OCI-LY1 (cell line): Measurements from ENCODE around the gene XIRP1.

Experiments used
- H2AFZ ChIP-seq: fragments of 200-600 bp; sonication (generic), shearing (Covaris generic); 2 replicates; pipeline ENCODE4 v1.6.0; 2014; ENCODE audit warnings: antibody characterized with exemption, mild to moderate bottlenecking, low read length
- H3F3A ChIP-seq: fragments of 200-600 bp; sonication (generic), shearing (Covaris generic); 2 replicates; pipeline ENCODE4 v1.6.0; 2014; ENCODE audit warnings: mild to moderate bottlenecking, antibody characterized with exemption, low read length, moderate library complexity; ENCODE audit not compliant: insufficient read depth
- H3K27ac ChIP-seq: fragments of 200-600 bp; sonication (generic); 2 replicates; pipeline ENCODE4 v1.5.1; 2014; ENCODE audit warnings: low read length, mixed run types, mild to moderate bottlenecking, low read depth; ENCODE audit not compliant: poor library complexity, severe bottlenecking
- H3K27me3 ChIP-seq: fragments of 200-600 bp; sonication (generic); 2 replicates; pipeline ENCODE4 v1.6.0; 2014; ENCODE audit warnings: antibody characterized with exemption, mild to moderate bottlenecking, low read length, moderate library complexity; ENCODE audit not compliant: insufficient read depth
- H3K36me3 ChIP-seq: fragments of 200-600 bp; sonication (generic); 2 replicates; pipeline ENCODE4 v1.6.1; 2014; ENCODE audit warnings: mild to moderate bottlenecking, antibody characterized with exemption, low read length, moderate library complexity, mixed read lengths; ENCODE audit not compliant: insufficient read depth
- H3K4me1 ChIP-seq: fragments of 200-600 bp; sonication (generic); 2 replicates; pipeline ENCODE4 v1.5.1; 2014; ENCODE audit warnings: mild to moderate bottlenecking, low read length, moderate library complexity; ENCODE audit not compliant: insufficient read depth, severe bottlenecking
- H3K4me2 ChIP-seq: fragments of 200-600 bp; sonication (generic), shearing (Covaris generic); 2 replicates; pipeline ENCODE4 v1.6.1; 2014; ENCODE audit warnings: low read length
- H3K4me3 ChIP-seq: fragments of 200-600 bp; sonication (generic); 2 replicates; pipeline ENCODE4 v1.5.1; 2014; ENCODE audit warnings: low read length, low read depth, mild to moderate bottlenecking, mixed read lengths; ENCODE audit not compliant: poor library complexity, severe bottlenecking
- H3K79me2 ChIP-seq: fragments of 200-600 bp; shearing (Covaris generic); 2 replicates; pipeline ENCODE4 v1.6.1; 2016; ENCODE audit warnings: mixed run types, low read length, mixed read lengths; ENCODE audit not compliant: insufficient read depth
- H3K9ac ChIP-seq: fragments of 200-600 bp; sonication (generic), shearing (Covaris generic); 2 replicates; pipeline ENCODE4 v1.6.1; 2014; ENCODE audit warnings: mild to moderate bottlenecking, low read length, mixed read lengths
- H3K9me2 ChIP-seq: fragments of 200-600 bp; sonication (generic), shearing (Covaris generic); 2 replicates; pipeline ENCODE4 v1.6.1; 2014; ENCODE audit warnings: low read depth, mild to moderate bottlenecking, low read length, mixed read lengths
- H3K9me3 ChIP-seq: fragments of 200-600 bp; shearing (Covaris generic); 2 replicates; pipeline ENCODE4 v1.6.1; 2014; ENCODE audit warnings: low read length, mixed read lengths
- H4K20me1 ChIP-seq: fragments of 200-600 bp; sonication (generic), shearing (Covaris generic); 2 replicates; pipeline ENCODE4 v1.6.0; 2016; ENCODE audit warnings: mild to moderate bottlenecking, low read length; ENCODE audit not compliant: insufficient read depth
- CTCF ChIP-seq: fragments of 200-600 bp; sonication (generic), shearing (Covaris generic); IDR thresholded peaks from 2 replicates; pipeline ENCODE4 v1.5.1; 2017; ENCODE audit warnings: mild to moderate bottlenecking, antibody characterized with exemption, low read length, moderate library complexity, mixed read lengths
- EZH2 ChIP-seq: fragments of 200-600 bp; sonication (generic), shearing (Covaris generic); IDR thresholded peaks from 2 replicates; pipeline ENCODE4 v1.8.0; 2017; ENCODE audit warnings: borderline replicate concordance, mixed run types, mild to moderate bottlenecking, antibody characterized with exemption, low read length, moderate library complexity, mixed read lengths

Gene XIRP1

GRCh38 chr3:39209329-39209970, 17.1 kb upstream of the XIRP1 start:
- H3K4me2 ChIP-seq = no peak overlapping the region
- no peaks in the 10 kb centered on the region for H3K36me3 ChIP-seq
- no peaks in the 10 kb centered on the region for H3K9me3 ChIP-seq
- no peaks in the 10 kb centered on the region for H3K4me1 ChIP-seq
- H4K20me1 ChIP-seq = no peaks in the 10 kb centered on the region
- H3K79me2 ChIP-seq = no peaks in the 10 kb centered on the region
- H3K4me3 ChIP-seq = no peak overlapping the region
- no peak overlapping the region for H2AFZ ChIP-seq
- no peak overlapping the region for H3K27ac ChIP-seq
- no peaks in the 10 kb centered on the region for H3F3A ChIP-seq
- no peaks in the 10 kb centered on the region for H3K9me2 ChIP-seq
- H3K9ac ChIP-seq = no peak overlapping the region
- no peaks in the 10 kb centered on the region; the same call in 1 of the 2 replicates for H3K27me3 ChIP-seq
- TF ChIP-seq EZH2 (no peak), CTCF (no peak)

DNA sequence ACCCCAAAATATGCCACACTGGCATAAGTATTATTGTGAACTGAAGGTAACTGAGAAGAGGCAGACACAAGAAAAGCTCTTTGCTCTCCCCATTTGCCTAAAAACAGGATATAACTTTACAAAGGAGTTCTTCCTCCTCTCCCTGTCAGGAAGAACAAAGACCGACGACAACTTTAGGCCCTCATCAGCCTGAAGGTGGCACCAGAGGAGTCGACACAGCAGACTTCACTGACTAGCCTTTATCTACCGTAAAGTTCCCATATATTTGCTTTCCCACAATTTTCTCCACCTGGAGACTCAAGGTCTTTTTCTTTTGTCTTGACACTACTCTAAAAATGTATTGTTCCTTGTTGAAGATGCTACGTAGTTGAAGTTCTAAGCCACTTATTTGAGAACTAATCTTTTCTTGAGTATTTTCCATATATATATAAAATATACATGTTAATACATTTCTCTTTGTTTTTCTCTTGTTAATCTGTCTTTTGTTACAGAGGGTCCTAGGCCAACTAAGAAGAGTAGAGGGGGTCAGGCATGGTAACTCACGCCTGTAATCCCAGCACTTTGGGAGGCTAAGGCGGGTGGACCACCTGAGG, 16.2 kb upstream of the XIRP1 start:
- peak; percentile 76 for TF ChIP-seq CTCF
- TF ChIP-seq EZH2 = no peak
- Histone ChIP-seq H3K36me3 (no peaks in the 10 kb centered on the region), H3K9me3 (no peaks in the 10 kb centered on the region), H3K9ac (no peak overlapping the region), H3K4me2 (no peak overlapping the region), H3F3A (no peaks in the 10 kb centered on the region), H3K27me3 (no peaks in the 10 kb centered on the region; the same call in 1 of the 2 replicates), H2AFZ (no peak overlapping the region), H3K27ac (no peak overlapping the region), H3K79me2 (no peaks in the 10 kb centered on the region), H3K9me2 (no peaks in the 10 kb centered on the region), H3K4me1 (no peaks in the 10 kb centered on the region), H4K20me1 (no peaks in the 10 kb centered on the region), H3K4me3 (no peak overlapping the region)

DNA sequence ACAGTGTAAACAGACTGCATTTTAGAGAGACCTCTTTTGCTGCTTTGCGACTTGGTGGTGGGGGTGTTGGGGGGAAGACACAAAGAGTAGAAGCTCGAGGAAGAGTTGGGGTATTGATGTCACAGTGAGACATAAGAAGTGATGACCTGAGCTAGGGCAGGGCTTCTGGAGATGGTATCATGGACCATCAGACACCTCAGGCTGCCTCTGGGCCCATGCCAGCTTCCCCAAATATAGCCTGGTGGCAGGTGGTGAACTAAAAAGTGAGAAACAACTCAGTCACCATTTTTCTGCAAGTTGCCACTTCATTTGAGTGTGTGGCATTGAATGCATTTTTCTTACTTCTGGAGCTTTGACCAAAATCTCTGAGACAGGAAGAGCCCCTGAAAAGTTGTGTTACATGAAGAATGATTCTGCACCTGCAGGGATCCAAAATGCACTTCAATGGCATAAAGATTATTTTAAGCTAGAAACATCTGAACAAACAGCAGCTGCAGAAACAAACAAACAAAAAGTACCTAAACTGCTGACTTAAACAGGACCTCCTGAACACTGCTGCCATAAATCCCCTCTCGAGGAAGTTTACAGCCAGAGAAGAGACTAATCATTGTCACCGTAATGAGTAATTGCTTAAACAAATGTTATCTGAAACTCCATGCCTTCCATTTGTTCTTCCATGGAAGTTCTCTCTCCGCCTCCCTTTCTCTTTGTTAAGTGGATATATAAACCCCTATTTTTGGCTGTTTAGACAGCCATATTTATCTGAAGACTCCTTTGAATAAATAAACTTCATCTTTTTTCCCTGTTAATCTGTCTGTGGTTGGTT, 15.2 kb upstream of the XIRP1 start:
- no peak overlapping the region for H3K27ac ChIP-seq

More for the DNA sequence above, 15.2 kb upstream of the XIRP1 start:
- Histone ChIP-seq H3K9ac (no peak overlapping the region), H3K4me2 (no peak overlapping the region), H2AFZ (no peak overlapping the region), H3K9me3 (no peaks in the 10 kb centered on the region), H3K4me1 (no peaks in the 10 kb centered on the region), H3F3A (no peaks in the 10 kb centered on the region), H4K20me1 (no peaks in the 10 kb centered on the region), H3K36me3 (no peaks in the 10 kb centered on the region), H3K9me2 (no peaks in the 10 kb centered on the region), H3K27me3 (no peaks in the 10 kb centered on the region; the same call in 1 of the 2 replicates), H3K4me3 (no peak overlapping the region), H3K79me2 (no peaks in the 10 kb centered on the region)
- TF ChIP-seq EZH2 (no peak), CTCF (0 out of 2 replicates have a peak, but pooled peaks have one; percentile 5)
